Mammary epithelial cell (primary cell): Measurements from ENCODE around the gene CLPSL1.

Experiments
- CTCF ChIP-seq, 2 donors: IDR thresholded peaks in 1 of 2; conservative IDR thresholded peaks in 1 of 2; 2 replicates each; pipeline ENCODE4 v1.5.1; 2011 to 2012; ENCODE audit warnings: inconsistent platforms in 2 of 2, low read length in 2 of 2, mild to moderate bottlenecking in 2 of 2, control low read depth in 1 of 2, low read depth in 1 of 2; ENCODE audit not compliant: insufficient read depth in 1 of 2; ENCODE audit errors: extremely low read depth in 1 of 2
- EZH2 ChIP-seq: IDR thresholded peaks from 2 replicates; pipeline ENCODE4 v1.6.1; 2012; ENCODE audit warnings: low read length, inconsistent platforms, borderline replicate concordance

- no peak for TF ChIP-seq CTCF (conservative IDR thresholded peaks at IDR 0.05 in 1 of 2, IDR thresholded peaks at IDR 0.05 in 1 of 2; ENCODE audit: extremely low read depth in 1 of 2, insufficient read depth in 1 of 2, low read depth in 1 of 2, low read length in 2 of 2)
- no peak for TF ChIP-seq EZH2
Measured at GRCh38 chr6:35736982-35737412, 43.8 kb upstream of the CLPSL1 start, which contains the start of gene ARMC12.
